Suprapubic skin (tissue), 4 donors: ENCODE data around the gene PPM1H. TPM values are rescaled to one million over a fixed set of nuclear protein-coding genes. Genes with fewer than 3 reads are reported as not detected.
"Not testable (repeated sequence)": the region's sequence is repeated elsewhere in the genome, so short reads cannot be mapped to it uniquely, and the experiment has no call there.

Source experiments
- DNase-seq, 2 donors: peaks; one replicate each; pipeline ENCODE4 v3.0.0-alpha.2; 2019; ENCODE audit warnings: low spot score in 2 of 2
- H3K27ac ChIP-seq: fragments of 200-600 bp; sonication (generic); one replicate; pipeline ENCODE4 v1.5.1; 2019
- H3K27me3 ChIP-seq: fragments of 200-600 bp; sonication (generic); one replicate; pipeline ENCODE4 v1.5.1; 2019
- H3K36me3 ChIP-seq: fragments of 200-600 bp; sonication (generic); one replicate; pipeline ENCODE4 v1.5.1; 2019
- H3K4me1 ChIP-seq: fragments of 200-600 bp; sonication (generic); one replicate; pipeline ENCODE4 v1.5.1; 2019
- H3K4me3 ChIP-seq: fragments of 200-600 bp; sonication (generic); one replicate; pipeline ENCODE4 v1.5.1; 2019; ENCODE audit warnings: mild to moderate bottlenecking
- H3K9me3 ChIP-seq: fragments of 200-600 bp; sonication (generic); one replicate; pipeline ENCODE4 v1.5.1; 2019
- EP300 ChIP-seq: sonication (generic); formaldehyde crosslinking; IDR thresholded peaks from one replicate; pipeline ENCODE4 v1.6.1; 2017; ENCODE audit warnings: antibody characterized with exemption
- POLR2A ChIP-seq, 2 donors: fragments of 450-650 bp; IDR thresholded peaks; one replicate each; pipeline ENCODE4 v1.6.1; 2017; ENCODE audit warnings: antibody characterized with exemption in 2 of 2, mild to moderate bottlenecking in 2 of 2, moderate library complexity in 2 of 2
- POLR2AphosphoS5 ChIP-seq, 3 donors: sonication (generic); formaldehyde crosslinking; IDR thresholded peaks; one replicate each; pipeline ENCODE4 v1.6.1; 2017; ENCODE audit warnings: antibody characterized with exemption in 3 of 3
- WGBS: methylation state at CpG from one replicate; pipeline ENCODE4 v1.1.5; 2018; 5-methylcytosine and 5-hydroxymethylcytosine counted together
- total RNA-seq, 4 donors: library from RNA; depleted of rRNA; stranded (reverse); fragments of >200 nt; gene quantifications; one replicate each; pipeline ENCODE4 v1.1.0, GENCODE V29; 2016
- TF ChIP-seq, protein P1 (sequence below), 2 donors: fragments of 200-600 bp in 1 of 2; fragments of 450-650 bp in 1 of 2; sonication (generic) in 1 of 2; IDR thresholded peaks; one replicate each; pipeline ENCODE4 v1.5.1; 2016 to 2019; ENCODE audit warnings: antibody characterized with exemption in 2 of 2, mild to moderate bottlenecking in 1 of 2, moderate library complexity in 1 of 2

PPM1H gene
- total RNA-seq, 4 donors from 2014 or later, result 2.3 to 8.1 (median 4.9) TPM

DNA sequence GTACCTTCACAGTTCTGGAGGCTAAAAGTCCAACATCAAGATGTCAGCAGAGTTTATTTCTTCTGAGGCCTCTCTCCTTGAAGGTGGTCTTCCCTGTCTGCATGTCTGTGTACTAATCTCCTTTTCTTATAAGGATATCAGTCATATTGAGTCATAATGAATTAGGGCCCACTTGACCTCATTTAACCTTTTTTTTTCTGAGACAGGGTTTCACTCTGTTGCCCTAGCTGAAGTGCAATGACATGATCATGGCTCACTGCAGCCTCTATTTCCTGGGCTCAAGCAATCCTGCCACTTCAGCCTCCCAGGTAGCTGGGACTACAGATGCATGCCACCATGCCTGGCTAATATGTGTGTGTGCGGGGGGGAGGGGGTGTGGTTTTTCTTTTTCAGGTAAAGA, 41.7 kb downstream of the PPM1H start:
- Histone ChIP-seq H3K4me3 (no peak overlapping the region), H3K27me3 (no peaks in the 10 kb centered on the region), H3K9me3 (no peaks in the 10 kb centered on the region), H3K4me1 (no peaks in the 10 kb centered on the region), H3K36me3 (no peaks in the 10 kb centered on the region), H3K27ac (no peak overlapping the region)
- DNase-seq, result no peak
- WGBS, result 100% methylated on average over 1 of the region's 1 CpG
- TF ChIP-seq POLR2A (IDR thresholded peaks at IDR 0.05), result no peak
- no peak for TF ChIP-seq EP300
- TF ChIP-seq, protein P1, sequence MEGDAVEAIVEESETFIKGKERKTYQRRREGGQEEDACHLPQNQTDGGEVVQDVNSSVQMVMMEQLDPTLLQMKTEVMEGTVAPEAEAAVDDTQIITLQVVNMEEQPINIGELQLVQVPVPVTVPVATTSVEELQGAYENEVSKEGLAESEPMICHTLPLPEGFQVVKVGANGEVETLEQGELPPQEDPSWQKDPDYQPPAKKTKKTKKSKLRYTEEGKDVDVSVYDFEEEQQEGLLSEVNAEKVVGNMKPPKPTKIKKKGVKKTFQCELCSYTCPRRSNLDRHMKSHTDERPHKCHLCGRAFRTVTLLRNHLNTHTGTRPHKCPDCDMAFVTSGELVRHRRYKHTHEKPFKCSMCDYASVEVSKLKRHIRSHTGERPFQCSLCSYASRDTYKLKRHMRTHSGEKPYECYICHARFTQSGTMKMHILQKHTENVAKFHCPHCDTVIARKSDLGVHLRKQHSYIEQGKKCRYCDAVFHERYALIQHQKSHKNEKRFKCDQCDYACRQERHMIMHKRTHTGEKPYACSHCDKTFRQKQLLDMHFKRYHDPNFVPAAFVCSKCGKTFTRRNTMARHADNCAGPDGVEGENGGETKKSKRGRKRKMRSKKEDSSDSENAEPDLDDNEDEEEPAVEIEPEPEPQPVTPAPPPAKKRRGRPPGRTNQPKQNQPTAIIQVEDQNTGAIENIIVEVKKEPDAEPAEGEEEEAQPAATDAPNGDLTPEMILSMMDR (IDR thresholded peaks at IDR 0.05), result no peak
- no peak for TF ChIP-seq POLR2AphosphoS5 (IDR thresholded peaks at IDR 0.05)

DNA sequence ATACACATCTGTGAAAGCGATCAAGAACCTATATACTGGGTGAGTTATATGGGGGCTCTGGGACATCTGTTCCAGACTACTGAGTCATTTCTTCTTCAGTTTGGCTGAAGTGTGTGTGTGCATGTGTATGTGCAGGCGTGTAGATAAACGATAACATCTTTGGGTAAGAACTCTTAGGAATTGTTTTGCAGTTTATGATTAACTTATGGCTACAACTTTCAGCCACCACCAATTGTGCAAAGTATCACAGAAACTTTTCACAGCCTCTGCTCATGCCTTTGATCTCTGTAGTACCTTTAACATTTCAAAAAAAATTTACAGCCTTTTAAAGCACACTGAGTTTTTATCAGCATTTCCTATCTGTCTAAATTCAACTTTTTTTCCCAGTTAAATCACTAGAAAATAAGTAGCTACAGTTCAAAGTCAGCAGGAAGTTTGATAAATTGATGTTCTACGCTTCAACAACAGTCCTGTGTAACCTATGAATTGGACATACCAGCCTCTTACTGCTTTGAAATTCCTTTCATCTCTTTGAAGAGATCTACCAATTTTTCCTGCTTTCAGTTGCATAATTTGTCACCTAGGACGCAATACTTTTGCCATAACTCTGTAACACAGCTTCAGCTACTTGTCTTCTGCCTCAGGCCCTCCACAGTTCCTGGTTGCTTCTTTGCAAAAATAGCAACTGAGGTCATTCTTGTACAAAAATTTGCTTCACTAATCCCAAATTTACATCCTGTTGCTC, 43.0 kb downstream of the PPM1H start:
- 57% methylated on average over 5 of the region's 5 CpGs for WGBS
- H3K9me3 ChIP-seq, result no peaks in the 10 kb centered on the region
- no peak overlapping the region for H3K4me3 ChIP-seq
- no peak for DNase-seq
- H3K36me3 ChIP-seq, result no peaks in the 10 kb centered on the region
- H3K4me1 ChIP-seq, result no peaks in the 10 kb centered on the region
- no peaks in the 10 kb centered on the region for H3K27me3 ChIP-seq
- H3K27ac ChIP-seq, result no peak overlapping the region
- TF ChIP-seq EP300, result no peak
- TF ChIP-seq POLR2AphosphoS5 (IDR thresholded peaks at IDR 0.05), result no peak
- TF ChIP-seq, protein P1 (IDR thresholded peaks at IDR 0.05), result no peak
- no peak for TF ChIP-seq POLR2A (IDR thresholded peaks at IDR 0.05)

DNA sequence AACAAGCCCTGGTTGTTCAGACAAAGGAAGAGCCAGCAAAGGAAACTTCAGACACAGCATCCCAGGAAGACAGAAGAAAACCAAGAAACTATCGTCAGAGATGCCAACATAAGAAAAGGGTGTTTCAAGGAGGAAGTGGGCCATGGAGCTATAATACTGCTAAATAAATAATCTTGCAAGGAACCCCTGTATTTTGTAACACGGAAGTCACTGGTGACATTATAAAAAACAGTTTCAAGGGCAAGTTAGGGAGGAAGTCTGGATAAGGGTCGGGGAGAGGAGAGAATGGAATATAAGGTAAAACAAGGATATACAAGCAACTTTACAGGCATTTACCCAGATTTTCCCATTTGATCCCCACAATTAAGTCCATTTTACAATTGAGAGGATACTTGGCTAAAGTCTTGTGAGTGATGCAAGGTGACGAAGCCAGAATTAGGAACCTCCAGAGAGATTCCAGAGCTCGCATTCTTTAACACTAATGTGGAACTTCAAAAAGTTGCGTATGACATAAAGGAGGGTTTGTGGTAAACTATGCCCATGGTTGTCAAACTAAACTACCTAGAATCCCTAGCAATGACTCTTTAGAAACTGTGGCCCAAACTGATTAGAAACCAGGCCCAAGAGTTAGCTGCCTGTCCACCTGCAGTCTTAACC, 46.4 kb downstream of the PPM1H start:
- WGBS, result 88% methylated on average over 6 of the region's 6 CpGs

GRCh38 chr12:62886796-62887195, 48.2 kb downstream of the PPM1H start:
- no peak for DNase-seq
- 84% methylated on average over 6 of the region's 6 CpGs for WGBS
- no peaks in the 10 kb centered on the region for H3K9me3 ChIP-seq
- H3K36me3 ChIP-seq, result no peaks in the 10 kb centered on the region
- no peaks in the 10 kb centered on the region for H3K27me3 ChIP-seq
- H3K27ac ChIP-seq, result no peak overlapping the region
- TF ChIP-seq POLR2A (IDR thresholded peaks at IDR 0.05) (no peak), EP300 (no peak), POLR2AphosphoS5 (IDR thresholded peaks at IDR 0.05) (no peak)
- TF ChIP-seq, protein P1 (IDR thresholded peaks at IDR 0.05), result no peak
- no peaks in the 10 kb centered on the region for H3K4me1 ChIP-seq
- no peak overlapping the region for H3K4me3 ChIP-seq

More for the DNA sequence above, 46.4 kb downstream of the PPM1H start:
- H3K4me1 ChIP-seq, result no peaks in the 10 kb centered on the region
- DNase-seq, result no peak
- no peak overlapping the region for H3K27ac ChIP-seq
- H3K36me3 ChIP-seq, result no peaks in the 10 kb centered on the region
- no peak for TF ChIP-seq EP300
- no peaks in the 10 kb centered on the region for H3K27me3 ChIP-seq
- no peak overlapping the region for H3K4me3 ChIP-seq
- no peaks in the 10 kb centered on the region for H3K9me3 ChIP-seq

DNA sequence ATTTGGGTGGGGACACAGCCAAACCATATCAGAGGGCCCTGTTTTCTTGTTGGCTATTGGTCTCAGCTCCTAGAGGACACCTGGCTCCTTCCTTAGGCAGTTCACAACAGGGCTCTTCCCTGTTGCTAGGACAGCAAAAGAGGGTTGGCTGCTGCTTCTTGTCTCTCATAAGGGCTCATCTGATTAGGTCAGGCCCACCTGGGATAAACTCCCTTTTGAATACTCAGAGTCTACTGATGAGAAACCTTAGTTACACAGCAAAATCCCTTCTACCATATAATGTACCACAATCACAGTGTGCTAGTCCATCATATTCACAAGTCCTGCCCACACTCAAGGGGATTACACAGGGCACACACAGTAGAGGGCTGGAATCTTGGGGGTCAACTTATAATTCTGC, 49.7 kb downstream of the PPM1H start:
- DNase-seq, result no peak
- H3K27ac ChIP-seq, result no peak overlapping the region
- no peaks in the 10 kb centered on the region for H3K9me3 ChIP-seq
- H3K4me3 ChIP-seq, result no peak overlapping the region
- H3K4me1 ChIP-seq, result no peaks in the 10 kb centered on the region
- no peaks in the 10 kb centered on the region for H3K27me3 ChIP-seq
- no peak for TF ChIP-seq EP300
- TF ChIP-seq POLR2AphosphoS5 (IDR thresholded peaks at IDR 0.05), result no peak
- TF ChIP-seq POLR2A (IDR thresholded peaks at IDR 0.05), result no peak
- TF ChIP-seq, protein P1 (IDR thresholded peaks at IDR 0.05), result no peak
- H3K36me3 ChIP-seq, result no peaks in the 10 kb centered on the region

DNA sequence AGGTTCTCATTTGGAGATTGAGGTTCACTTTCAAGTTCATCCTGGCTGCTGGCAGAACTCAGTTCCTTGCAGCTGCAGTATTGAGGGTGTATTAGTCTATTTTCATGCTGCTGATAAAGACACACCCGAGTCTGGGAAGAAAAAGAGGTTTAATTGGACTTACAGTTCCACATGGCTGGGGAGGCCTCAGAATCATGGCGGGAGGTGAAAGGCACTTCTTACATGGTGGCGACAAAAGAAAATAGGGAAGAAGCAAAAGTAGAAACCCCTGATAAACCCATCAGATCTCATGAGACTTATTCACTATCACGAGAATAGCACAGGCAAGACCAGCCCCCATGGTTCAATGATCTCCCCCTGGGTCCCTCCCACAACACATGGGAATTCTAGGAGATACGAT, 50.1 kb downstream of the PPM1H start:
- not testable (repeated sequence) for H3K36me3 ChIP-seq, H3K4me3 ChIP-seq, H3K9me3 ChIP-seq, H3K4me1 ChIP-seq, DNase-seq, H3K27ac ChIP-seq, H3K27me3 ChIP-seq
- WGBS, result 76% methylated on average over 5 of the region's 5 CpGs
